ENCODE data around the gene GIMAP8.
"Not testable (repeated sequence)": the region's sequence is repeated elsewhere in the genome, so short reads cannot be mapped to it uniquely, and the experiment has no call there.

- TF ChIP-seq, protein P1, sequence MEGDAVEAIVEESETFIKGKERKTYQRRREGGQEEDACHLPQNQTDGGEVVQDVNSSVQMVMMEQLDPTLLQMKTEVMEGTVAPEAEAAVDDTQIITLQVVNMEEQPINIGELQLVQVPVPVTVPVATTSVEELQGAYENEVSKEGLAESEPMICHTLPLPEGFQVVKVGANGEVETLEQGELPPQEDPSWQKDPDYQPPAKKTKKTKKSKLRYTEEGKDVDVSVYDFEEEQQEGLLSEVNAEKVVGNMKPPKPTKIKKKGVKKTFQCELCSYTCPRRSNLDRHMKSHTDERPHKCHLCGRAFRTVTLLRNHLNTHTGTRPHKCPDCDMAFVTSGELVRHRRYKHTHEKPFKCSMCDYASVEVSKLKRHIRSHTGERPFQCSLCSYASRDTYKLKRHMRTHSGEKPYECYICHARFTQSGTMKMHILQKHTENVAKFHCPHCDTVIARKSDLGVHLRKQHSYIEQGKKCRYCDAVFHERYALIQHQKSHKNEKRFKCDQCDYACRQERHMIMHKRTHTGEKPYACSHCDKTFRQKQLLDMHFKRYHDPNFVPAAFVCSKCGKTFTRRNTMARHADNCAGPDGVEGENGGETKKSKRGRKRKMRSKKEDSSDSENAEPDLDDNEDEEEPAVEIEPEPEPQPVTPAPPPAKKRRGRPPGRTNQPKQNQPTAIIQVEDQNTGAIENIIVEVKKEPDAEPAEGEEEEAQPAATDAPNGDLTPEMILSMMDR (IDR thresholded peaks at IDR 0.05): not testable (repeated sequence)
- TF ChIP-seq ZFX (IDR thresholded peaks at IDR 0.05; ENCODE audit: borderline replicate concordance): not testable (repeated sequence)
Measured at GRCh38 chr7:150457064-150457463, 6.6 kb downstream of the GIMAP8 start.

Measured in 22Rv1 (cell line).